HG02588 (cell line): ENCODE data around the gene CAPS.
"Not testable (repeated sequence)": the region's sequence is repeated elsewhere in the genome, so short reads cannot be mapped to it uniquely, and the experiment has no call there.

Experiments
- ATAC-seq: cut with Tn5 transposase; IDR thresholded peaks from one replicate; pipeline ENCODE4 v1.9.1; 2021; ENCODE audit warnings: mild to moderate bottlenecking, moderate library complexity; ENCODE audit not compliant: unreplicated experiment

The CAPS gene

DNA sequence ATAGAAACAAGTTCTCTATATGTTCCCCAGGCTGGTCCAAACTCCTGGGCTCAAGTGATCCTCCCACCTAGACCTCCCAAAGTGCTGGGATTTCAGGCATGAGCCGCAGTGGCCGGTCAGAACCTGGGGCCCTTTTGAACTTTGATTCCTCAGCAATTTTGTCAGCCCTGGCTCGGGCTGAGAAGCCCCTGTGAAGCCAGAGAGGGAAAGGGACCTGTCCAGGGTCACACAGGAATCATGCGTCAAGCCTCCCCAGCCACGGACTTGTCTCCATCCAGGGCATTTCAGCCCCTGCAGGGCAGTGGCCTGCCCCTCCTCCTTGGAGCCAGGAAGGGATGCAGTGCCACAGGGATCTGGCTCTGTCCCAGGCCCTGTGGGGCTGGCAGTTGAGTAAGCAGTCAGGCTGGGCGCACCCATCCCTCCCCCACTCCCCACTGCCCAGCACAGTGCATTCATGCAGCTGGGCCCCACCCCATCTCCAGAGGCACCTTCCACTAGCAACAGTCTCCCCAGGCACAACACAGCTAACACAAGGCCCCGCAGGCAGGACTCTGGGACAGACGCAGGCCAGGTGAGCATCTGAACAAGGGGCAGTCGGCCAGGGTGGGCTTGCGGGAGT, at the start of gene CAPS:
TSS of gene CAPS (plus strand) at position 516 of the 619 bp plus-strand sequence. CDS start 153 bp downstream, outside the sequence.
- no peak for ATAC-seq

DNA sequence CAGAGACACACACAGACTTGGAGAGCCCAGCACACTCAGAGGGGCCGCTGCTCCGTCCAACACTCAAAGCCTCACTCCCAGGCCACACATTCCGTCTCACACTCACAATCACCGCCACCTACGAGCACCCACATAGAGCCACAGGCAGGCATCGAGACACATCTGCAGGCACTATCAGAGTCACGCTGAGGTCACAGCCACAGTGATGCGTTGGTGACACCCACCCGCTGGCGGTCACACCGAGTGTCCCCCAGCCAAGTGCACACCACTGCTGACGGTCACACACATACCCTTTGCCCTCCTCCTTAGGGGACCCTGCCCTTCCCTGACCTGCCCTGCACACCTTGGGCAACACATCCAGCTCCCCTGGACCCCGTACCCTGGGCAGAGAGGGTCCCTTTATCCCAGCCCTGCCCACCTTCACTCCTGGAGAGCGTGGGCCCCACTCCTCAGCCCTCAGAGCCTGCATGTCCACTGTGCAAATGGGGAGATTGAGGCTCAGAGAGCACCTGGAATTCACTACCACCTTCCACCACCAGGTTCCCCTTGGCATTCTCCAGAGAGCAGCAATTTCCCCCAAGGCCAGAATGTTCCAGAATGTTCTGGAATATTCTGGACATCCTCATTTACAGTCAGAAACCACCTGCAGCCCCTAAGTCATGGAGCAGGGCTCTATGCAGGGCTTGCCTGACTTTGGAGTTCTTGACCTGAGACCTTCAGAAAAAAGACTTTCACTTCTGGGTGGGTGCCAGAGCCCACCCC, 49.1 kb upstream of the CAPS start:
- ATAC-seq, result no peak

DNA sequence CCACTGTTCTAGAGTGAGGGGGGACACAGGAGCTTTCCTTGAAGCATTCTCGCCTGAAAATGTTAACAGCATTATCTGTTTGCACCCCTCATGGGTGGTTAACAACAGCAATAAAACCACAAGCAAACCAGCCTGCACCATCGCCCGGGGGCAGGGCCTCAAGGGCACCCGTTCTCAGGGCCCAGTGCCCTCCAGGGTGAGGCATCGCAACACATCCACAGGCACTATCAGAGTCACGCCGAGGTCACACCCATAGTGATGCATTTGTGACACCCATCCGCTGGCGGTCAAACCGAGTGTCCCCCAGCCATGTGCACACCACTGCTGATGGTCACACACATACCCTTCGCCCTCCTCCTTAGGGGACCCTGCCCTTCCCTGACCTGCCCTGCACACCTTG, 48.3 kb upstream of the CAPS start:
- ATAC-seq, result no peak

DNA sequence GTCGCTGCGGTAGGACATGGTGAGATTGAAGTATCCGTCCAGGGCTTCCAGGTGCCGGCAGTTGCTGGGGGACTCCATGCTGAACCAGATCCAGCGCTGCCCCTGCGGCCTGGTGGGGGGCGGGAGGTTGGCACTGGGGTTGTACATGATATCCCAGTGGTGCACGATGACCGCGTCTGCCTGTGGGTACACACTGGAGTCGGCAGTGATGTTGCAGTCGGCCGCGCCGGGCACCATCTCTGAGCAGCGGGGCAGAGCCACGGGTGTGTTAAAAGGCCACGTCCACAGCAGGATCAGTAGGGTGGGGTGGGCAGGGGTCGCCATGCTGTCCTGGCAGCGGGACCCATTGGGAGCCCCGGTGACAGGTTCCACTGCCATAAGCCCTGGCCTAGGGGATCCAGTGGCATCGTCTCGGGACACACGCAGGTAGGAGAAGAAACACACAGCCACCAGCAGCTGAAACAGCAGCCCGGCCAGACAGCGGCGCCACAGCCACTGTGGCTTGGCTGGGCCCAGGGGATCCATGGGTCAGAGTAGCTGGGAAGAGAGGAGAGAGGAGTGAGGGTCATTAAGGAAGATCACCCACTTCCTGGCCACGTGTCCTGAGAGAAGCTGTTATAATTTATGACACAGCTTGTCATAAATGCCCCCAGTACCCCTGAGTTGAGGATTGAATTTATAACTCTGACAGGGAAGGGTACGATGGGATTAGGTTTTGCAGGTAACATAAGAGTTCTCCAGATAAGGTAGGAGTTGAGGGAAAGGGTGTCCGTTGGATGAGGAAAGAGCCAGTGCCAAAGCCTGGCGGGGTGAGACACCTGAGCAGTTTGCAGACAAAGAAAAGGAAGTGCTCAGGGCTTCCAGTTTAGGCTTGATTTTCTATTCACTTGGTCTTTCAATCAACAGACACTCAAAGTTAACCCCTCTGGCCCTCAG, 46.6 kb upstream of the CAPS start:
- ATAC-seq, result no peak

DNA sequence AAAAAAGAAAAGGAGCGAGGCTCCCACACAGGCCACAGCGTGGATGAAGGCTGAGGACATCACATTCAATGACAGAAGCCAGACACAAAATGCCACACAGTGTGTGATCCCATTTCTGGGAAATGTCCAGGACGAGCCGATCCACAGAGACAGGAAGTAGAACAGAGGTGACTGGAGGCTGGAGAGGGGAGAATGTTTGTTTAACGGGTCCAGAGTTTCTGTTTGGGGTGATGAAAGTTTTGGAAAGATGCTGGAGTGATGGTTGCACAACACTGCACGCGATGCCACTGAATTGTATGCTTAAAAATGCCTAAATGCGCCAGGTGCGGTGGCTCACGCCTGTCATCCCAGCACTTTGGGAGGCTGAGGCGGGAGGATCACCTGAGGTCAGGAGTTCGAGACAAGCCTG, 43.1 kb upstream of the CAPS start:
- ATAC-seq, result no peak

DNA sequence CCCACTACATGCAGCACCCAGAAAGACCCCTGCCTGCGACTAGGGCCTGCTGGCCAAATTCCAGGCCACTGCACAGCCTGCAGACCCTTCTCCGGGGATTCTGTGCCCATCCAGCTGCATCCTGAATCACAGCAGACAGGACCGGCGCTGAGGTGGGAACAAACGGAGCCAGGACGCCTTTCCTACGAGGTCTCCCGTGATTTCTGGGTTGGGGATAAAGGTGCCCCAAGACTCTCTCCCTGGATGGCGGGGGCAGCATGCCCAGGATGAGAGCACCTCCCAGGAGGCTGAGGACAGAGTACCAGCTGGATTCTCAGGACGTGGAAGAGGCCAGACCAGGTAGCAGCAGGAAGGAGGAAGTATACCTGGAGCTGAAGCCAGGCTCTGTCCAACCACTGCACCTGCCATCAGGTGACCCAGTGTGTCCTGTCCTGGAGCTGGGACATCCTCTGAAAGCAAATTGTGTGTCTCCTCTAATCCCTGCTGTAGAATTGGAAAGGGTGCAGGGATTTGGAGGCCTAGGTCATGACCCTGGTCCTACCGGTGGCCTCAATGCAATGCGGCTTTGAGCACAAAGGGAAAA, 40.3 kb upstream of the CAPS start:
- no peak for ATAC-seq

DNA sequence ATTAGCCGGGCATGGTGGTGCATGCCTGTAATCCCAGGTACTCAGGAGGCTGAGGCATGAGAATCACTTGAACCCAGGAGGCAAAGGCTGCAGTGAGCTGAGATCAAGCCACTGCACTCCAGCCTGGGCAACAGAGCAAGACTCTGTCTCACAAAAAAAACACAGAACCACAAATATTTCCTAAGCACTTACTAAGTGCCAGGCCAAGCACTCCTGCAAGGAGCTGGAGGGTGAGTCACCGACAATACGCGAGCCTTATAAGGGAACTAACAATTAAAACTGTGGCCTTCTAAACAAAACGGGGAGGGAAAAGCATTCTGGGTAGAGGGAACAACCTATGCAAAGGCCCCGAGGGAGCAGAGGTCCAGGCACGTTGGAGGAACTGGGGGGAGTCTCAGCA, 39.6 kb upstream of the CAPS start:
- ATAC-seq, result not testable (repeated sequence)

DNA sequence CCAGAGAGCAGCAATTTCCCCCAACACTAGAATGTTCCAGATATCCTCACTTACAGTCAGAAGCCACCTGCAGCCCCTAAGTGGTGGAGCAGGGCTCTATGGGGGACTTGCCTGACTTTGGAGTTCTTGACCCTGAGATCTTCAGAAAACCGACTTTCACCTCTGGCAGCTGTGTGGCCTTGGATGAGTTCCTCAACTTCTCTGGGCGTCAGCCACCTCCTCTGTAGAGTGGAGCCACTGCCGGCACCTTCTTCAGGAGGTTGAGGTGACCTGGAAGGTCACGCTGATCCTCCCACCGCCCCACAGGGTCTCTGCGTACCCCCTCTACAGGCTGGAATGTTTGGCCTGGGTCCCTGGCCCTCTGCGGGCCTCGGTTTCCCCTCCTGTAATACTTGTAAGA, 36.6 kb upstream of the CAPS start:
- ATAC-seq, result no peak

DNA sequence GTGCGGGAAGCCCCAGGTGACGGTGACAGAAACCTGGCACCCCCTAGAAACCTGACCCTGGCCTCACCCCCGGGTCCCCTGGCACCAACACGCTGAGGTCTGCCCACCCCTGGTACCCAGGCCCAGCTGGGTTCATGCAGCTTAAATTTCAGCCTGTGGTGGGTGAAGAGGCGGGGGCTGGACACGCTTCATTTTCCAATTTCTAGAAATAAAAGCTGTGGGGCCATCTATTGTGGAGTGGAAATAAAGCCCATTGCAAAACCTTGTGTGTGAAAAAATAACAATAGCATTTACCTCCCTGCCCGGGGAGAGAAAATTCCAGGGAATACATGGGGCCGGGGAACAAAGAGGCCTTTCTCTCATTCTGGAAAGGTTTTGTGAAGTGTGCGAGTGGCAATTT, 36.2 kb upstream of the CAPS start:
- no peak for ATAC-seq

DNA sequence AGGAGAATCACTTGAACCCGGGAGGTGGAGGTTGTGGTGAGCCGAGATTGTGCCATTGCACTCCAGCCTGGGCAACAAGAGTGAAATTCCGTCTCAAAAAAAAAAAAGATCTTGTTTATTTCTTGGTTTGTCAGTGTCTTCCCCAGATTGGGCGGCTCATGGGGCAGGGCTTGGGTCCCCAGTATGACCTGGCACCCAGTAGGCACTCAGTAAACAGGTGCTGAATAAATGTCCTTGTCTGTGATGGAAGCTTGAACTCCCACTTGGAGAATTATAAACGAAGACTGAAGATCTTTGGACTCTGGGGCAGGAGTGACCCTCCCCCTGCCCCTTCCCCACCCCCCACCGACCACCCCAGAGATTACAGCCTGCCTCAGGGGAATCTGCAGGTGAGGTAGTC, 33.9 kb upstream of the CAPS start:
- ATAC-seq, result no peak

DNA sequence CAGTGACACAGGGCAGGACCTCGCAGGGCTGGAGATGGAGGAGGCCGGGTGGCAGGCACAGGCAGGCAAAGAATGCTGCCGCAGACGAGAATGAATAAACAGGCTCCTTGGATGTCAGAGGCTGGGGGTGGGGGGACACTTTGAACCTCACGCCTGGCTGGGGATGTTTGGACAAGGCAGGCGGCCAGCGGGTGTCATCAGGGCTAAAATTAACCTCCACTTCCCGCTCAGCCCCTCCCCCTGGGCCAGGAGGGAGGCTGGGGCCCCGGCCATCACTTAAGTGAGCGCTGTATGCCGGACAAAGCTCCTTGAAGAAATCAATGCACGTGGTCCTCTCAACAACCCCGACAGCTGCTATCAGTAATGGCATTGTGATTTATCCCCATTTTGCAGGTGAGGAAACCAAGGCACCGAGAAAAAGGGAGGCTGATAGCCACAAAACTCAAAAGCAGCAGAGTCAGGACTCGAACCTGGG, 33.4 kb upstream of the CAPS start:
- no peak for ATAC-seq

DNA sequence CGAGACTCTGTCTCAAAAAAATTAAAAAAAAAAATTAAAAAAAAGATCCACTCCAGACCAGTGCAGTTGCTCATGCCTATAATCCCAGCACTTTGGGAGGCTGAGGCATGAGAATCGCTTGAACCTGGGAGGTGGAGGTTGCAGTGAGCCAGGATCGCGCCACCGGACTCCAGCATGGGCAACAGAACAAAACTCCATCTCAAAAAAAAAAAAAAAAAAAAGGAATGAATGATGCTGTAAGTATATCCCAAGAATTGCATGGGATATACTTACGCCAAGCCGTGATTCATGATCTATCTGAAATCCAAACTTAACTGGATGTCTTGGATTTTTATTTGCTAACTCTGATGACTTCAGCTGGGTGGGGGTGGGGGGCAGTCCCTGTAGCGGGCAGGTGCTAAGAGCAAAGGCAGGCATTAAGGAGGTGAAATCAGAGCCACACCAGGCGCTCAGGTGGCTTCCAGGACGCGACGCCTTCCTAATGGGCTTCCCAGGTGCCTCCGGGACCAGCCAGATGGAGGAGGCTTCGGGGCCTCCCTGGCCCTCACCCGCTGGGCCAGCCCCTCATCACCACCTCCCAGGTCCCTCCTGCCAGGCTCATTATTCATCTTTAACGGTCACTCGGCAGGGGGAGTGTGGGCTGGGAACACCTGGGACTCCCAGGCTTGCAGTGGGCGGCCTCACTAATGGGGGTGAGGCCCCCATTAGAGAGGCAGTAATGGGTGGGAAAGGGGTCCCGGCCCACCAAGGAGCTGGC, 32.3 kb upstream of the CAPS start:
- no peak for ATAC-seq

DNA sequence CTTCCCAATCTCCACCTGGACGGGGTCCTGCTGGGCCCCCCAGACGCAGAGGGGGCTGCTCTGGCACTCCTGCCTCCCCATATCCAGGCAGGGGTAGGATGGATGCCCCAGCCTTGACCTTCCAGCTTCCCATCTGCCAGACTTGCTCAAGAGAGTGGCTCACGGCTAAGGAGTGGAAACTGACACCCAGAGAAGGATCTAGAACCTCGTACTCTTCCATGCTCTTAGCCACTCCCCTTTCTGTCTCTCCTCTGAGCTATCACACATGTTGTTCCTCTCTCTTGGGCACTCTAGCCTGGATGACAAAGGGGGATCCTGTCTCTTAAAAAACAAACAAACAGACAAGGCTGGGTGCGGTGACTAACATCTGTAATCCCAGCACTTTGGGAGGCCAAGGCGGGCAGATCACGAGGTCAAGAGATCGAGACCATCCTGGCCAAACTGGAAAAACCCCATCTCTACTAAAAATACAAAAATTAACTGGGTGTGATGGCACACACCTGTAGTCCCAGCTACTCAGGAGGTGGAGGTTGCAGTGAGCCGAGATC, 31.6 kb upstream of the CAPS start:
- no peak for ATAC-seq

DNA sequence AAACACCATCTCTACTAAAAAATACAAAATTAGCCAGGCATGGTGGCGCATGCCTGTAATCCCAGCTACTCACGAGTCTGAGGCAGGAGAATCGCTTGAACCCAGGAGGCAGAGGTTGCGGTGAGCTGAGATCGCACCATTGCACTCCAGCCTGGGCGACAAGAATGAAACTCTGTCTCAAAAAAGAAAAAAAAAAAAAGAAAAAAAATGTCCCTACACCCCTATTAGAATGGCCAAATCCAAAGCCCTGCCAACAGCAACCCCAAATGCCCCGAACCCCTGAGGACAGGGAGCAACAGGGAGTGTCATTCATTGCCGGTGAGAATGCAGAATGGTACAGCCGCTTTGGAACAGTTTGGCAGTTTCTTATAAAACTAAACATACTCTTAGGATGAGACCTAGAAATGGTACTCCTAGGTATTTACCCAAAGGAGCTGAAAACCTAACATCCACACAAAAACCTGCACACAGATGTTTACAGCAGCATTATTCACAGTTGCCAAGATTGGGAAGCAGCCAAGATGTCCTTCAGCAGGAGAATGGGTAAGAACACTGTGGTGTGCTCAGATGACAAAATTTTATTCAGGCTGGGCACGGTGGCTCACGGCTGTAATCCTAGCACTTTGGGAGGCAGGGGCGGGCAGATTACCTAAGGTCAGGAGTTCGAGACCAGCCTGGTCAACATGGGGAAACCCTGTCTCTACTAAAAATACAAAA, 30.7 kb upstream of the CAPS start:
- not testable (repeated sequence) for ATAC-seq

DNA sequence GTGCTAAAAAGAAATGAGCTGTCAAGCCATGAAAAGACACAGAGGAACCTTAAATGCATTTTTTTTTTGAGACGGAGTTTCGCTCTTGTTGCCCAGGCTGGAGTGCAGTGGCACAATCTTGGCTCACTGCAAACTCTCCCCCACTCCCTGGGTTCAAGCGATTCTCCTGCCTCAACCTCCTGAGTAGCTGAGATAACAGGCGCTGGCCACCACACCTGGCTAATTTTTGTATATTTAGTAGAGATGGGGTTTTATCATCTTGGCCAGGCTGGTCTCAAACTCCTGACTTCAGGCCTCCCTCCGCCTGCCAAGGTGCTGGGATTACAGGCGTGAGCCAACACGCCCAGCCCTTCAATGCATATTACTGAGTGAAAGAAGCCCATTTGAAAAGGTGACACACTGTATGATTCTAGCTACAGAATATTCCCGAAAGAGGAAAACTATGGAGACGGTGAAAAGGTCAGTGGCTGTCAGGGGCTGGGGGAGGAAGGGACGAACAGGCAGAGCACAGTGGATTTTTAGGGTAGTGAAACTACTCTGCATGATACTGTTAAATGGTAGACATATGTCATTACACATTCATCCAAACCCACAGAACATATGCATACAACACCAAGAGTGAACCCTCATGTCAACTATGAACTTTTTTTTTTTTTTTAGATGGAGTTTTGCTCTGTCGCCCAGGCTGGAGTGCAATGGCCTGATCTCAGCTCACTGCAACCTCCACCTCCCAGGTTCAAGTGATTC, 29.8 kb upstream of the CAPS start:
- not testable (repeated sequence) for ATAC-seq

DNA sequence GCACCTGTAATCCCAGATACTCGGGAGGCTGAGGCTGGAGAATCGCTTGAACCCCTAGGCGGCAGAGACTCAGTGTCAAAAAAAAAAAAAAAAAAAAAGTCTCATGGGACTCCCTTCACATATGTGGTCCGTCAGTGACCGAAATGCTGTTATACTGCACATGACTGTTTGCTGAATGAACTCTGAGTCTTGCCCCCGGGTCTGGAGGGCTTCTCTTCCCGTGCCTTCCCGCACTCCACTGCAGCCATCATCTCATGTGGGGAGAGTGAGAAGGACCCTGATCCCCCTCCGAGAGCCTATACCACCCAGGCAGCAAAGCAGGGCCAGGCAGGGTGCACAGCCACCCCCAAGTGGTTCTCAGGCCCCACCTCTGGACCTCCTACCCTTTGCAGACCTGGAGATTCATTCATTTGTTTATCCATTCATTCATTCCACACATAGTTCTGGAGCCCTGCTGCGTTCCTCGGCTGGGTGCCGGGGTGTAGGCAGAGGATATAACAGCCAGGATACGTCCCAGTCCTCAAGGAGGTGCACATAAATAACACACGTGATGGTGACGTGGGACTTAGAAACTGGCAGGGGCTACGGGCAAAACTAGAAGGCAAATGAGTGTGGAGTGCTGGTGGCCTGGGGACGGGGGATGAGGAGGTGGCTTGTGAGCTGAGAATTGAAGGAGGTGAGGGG, 24.6 kb upstream of the CAPS start:
- no peak for ATAC-seq

DNA sequence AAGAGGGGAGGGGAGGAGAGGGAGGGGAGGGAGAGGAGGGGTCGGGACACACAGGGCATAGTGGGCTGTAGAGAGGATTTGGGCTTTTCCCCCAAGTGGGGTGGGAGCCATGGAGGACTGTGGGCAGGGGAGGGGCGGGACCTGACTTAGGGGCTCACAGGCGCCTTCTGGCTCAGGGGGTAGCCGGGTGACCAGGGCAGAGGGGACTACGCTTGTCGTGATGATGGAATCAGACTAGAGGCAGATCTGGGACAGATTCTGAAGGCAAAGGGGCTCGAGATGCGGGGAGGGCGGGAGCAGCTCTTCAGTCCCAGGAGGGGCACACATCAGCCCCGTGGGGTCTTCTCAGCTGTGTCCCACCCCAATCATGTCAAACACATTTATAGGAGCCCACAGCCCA, 24.0 kb upstream of the CAPS start:
- no peak for ATAC-seq

DNA sequence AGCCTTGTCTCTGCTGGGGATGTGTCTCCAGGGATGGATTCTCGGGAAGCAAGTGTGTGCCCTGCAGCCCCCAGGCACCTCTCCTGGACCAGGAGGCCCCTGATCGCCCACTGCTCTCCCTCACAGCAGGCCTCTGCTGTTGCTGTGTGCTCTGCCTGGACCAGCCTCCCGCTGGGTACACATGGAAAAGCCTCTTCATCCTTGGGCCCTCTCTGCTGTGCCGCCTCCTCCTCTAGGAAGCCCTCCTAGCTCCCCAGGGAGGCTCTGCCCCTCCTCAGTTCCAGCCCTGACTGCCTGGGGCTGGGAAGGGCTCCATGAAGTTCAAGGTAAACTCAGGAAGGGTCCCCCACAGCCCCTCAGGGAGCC, 22.5 kb upstream of the CAPS start:
- ATAC-seq, result no peak
